Midbrain (tissue), 1 donor: Measurements from ENCODE around the gene NOTCH3.

Experiments
- DNase-seq: peaks from one replicate; lab custom pipeline; 2025; lab: John Stamatoyannopoulos, UW

NOTCH3 gene

DNA sequence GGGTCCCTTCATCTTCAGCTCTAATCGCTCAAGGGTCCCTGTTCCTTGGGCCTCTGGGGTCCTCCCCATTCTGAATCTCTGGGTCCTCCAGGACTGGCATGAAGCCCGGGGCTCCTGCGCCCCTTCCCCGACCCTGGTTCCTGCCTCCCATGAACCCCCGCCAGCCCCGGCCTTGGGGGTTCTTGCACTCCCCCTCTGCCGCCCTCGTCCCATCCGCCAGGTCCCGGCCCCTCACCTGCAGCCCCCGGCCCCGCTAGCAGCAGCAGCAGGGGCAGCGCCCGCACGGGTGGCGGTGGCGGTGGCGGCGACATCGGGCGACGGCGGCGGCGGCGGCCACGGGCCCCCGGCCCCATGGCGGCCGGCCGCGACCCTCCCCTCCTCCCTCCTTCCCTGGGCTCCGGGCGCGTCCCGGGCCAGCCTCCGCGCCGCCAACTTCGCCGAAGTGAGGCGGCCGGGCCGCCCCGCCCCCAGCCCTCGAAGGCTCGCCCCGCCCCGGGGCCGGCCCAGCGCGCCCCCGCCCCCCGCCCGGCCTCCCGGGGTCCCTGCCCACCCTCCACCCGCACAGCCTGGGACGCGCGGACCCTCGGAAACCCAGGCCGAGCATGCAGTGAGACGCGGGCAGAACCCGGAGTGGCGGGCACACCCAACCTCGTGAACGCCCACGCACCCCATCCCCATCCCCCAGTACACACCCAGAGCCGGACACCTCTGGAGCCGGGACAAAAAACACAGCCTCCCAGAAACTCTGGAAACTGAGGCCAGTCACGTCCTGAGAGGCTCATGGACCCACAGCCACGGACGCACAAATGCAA lies at the start of gene NOTCH3:
TSS of gene NOTCH3 (minus strand) at position 443 of the 812 bp plus-strand sequence. CDS start at position 353, 90 bp downstream.
- DNase-seq = no peak

DNA sequence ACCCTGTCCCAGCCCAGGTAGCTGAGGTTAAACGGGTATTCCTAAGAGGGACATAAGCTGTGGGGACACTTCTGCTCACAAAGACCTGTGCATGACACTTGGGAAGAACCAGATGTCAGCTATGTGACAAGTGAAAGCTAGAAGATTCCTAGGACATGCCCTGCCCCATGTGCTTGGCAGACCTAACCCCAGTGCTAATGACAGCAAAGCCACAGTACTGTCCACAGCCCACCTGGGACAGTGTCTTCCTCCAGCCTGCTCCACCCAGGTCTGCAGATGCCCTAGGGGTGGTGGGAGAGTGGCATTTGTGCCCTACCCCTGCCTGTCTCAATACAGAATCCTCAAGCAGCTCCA lies 49.8 kb upstream of the NOTCH3 start:
- DNase-seq = no peak

DNA sequence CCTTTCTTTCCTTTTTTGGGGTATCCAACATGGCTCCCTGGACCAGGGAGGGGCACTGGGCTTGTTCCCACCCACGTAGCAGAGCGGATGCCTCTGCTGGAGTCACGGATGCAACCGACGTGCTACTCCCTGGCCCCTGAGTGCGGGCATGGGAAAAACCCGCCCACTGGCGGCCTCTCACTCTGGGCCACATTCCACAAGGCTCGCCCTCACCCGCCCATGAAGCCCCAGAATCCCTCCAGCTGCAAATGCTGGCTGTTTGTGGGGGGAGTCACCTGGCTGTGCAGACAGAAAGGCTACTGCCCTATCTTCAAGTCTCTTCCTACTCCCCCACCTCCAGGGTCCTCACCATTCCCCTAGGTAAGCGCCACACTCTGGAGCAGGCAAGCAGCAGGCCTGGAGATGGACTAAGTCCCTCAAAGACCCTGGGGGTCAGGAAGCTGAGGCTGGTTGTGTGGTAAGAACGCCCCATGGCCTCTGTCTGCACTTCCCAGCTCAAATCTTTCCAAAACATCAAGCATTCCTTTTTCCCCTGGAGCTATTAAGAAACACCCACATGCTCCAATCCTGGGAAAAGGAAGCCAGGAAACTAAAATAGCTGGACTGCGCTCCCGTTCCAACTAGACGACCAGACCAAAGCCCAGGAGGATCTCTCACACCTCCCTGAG lies 49.3 kb upstream of the NOTCH3 start:
- DNase-seq = no peak

- no peak for DNase-seq
Measured at GRCh38 chr19:15249528-15249874, 48.7 kb upstream of the NOTCH3 start.

- peak; percentile 25 for DNase-seq
Measured at GRCh38 chr19:15248648-15249527, 48.1 kb upstream of the NOTCH3 start.

DNA sequence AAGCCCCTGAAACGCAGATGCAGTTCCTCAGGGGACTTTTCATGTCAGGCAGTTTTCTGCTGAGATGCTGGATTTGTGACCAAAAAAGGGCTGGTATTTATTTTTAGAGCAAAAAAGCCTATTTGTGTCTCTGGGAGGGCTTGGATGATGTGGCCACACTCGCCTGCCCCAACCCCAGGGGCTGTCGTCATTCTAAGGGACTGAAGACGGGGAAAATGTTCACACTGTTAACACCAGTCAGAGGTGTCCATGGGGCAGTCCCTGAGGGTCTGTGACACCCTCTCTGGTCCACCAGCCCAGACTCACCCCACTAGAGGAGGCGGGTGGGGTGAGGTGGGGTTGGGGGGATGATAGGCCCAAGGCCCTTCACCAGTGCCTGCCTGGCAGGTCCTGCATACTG lies 47.3 kb upstream of the NOTCH3 start:
- DNase-seq = no peak

- DNase-seq = no peak
Measured at GRCh38 chr19:15247107-15248014, 46.6 kb upstream of the NOTCH3 start.

DNA sequence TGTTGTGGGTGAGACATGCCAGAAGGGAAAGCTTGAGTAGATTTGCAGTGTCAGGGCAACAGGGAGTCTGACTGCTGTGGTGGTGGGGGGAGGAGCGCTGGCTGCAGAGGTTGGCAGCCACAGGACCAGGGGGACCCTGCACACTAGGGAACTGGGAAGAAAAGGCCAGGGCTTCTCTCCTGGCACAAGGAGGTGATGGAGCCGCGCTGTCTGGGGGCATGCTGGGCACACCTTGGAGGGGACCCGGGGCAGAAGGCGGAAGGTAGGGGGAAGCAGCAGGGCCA lies 45.3 kb upstream of the NOTCH3 start:
- DNase-seq = no peak

DNA sequence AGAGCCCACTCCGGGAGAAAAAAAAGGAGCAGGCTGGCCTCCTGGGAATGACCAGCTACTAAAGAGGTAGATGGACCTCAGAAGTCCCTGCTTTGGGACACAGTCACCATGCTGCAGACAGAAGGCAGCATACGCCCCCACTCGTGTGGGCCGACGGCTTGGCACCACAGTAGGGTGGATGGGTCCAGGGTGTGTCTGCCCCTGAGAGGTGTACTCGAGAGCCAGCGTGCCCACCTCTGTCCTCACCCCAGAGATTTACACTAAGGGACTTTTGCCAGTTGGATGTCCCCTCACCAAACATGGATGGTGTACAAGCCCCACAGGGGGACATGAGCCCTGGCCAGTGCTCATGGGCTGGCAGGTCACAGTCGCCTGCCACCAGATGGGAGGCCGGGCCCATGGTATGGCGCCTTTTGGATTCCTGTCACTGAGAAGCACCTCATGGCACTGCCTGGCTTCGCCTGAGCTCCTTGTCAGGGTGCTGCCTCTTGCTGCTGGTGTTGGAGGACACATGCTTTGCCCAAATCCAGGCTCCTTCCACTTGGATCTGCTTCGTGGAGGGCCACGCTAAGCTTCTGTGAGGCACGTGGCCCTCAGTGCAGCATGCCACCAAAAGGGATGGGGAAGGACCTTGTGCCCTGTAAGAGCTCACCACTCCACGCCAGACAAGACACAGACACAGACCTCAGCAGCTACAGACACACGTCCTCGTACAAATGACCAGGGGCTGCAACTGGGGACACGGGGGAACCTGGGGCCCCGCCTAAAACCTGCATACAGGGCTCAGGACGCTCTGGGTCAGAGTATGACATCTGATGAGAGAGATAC lies 44.8 kb upstream of the NOTCH3 start:
- DNase-seq = no peak

- no peak for DNase-seq
Measured at GRCh38 chr19:15244808-15245207, 44.0 kb upstream of the NOTCH3 start.

DNA sequence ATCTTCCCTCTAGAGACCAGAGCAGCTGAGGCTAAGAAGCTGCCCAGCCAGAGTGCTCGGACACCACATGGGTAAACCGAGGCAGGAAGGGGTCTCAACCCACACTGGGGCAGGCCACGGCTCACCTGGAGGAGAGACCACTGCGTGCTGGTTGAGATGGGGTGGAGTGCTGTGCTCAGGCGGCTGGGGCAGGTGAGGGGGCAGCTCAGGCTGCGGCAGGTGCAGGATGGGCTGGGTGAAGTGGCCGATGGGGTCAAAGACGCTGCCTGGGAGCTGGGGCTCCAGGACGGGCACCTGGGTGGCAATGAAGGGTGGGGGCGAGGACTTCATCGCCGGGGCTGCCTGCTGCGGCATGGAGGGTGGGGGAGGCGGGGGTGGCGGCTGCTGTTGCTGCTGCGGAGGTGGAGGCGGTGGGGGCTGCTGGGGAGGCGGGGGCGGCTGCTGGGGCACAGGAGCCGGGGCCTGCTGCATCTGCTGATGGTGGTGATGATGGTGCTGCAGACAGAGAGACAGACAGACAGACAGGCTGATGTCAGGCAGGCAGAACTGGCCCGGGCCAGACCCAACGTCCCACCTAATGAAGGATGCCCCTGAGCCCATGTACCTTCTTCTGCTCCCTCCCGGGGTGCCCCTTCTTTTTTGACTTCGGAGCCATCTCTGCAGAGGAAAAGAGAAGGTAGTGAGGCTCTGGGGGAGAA lies 43.5 kb upstream of the NOTCH3 start:
- DNase-seq = no peak

GRCh38 chr19:15243236-15243957 lies 42.6 kb upstream of the NOTCH3 start:
- no peak for DNase-seq

- no peak for DNase-seq
Measured at GRCh38 chr19:15241259-15241910, 40.6 kb upstream of the NOTCH3 start.

DNA sequence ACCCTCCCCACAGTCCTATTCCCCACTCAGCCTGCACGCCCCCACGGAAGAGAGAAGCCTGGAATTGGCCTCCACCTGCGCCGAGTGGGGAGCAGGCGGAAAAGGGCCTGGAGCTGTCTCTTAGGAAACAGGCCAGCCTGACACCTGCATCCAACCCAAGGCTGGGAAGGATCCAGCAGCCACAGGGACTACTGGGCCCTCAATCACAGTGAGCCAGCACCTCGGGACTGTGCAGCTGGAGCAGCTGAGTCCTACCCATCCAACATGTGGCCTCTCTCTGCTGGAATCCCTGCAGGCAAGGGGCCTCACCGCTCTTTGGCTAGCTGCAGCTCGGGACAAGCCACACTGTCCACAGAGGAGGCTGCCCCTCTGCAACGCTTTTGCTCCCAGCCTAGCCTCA lies 39.7 kb upstream of the NOTCH3 start:
- DNase-seq = no peak

DNA sequence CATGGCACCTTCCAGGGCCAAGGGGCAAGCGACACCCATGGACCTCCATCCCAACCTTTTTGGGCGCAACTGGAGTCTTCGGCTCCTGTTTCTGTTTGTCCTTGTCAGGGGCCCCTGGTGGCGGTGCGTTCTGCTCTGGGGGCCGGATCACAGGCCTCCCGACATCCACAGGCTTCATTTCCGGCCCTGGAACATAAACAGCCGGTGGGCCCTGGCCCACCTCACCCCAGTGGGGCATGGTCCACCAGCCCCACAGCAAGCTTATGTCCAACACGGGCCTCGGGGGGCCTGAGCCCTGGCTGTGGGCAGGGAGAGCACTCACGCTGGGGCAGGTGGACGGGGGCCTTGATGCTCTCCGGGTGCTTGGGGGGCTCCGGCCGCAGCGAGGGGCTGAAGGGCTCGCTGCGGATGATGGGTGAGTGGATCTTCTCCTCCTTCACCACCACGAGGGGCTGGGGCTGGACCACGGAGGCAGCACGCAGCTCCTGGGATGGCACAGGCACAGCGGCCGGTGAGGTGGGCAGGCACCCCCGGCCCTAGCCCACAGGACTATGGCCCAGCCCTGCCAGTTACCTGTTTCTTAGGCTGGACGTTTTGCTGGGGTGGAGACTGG lies 38.6 kb upstream of the NOTCH3 start:
- no peak for DNase-seq

GRCh38 chr19:15238639-15239155 lies 37.9 kb upstream of the NOTCH3 start:
- DNase-seq = no peak

DNA sequence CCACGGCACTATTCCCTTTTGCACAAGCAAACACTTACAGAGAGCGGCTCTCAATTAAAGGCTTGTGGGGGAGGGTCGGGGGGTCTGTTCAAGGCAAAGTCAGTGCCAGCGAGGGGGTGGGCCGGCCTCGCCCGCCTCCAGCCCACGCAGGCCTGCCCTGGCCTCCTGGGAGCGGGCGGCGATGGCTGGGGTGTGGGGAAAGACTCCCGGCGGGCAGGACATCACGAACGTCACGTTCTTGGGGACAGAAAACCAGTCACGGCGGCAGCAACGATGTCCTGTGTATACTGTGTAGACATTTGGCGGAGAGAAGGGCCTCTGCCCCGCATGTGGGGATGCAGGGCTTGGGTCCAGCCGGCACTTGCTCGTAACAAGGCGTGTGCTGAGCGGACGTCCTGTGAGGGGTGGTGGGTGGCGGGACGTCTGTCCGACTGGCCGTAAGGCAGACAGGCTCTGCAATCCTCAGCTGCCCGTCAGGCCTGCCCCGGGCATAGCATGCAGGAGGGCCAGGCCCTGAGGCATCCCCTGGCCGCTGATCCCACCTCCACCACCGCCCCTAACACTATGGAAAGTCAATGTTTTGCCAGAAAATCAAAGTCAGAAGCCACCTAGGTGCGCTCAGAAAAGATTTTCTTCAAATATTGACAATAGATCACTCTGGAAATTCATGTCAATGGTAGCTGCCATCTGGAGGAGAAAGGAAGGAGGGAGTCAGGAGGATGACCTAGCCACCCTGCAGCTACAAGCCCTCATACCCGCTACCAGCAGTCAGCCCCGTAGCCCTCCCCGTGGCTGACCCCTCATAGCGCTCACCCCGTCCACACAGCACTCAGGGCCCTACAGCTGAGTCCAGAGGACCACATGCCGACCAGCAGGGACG lies 37.2 kb upstream of the NOTCH3 start:
- no peak for DNase-seq
